HK-2 (cell line): ENCODE data around the gene TOB2.
"Not testable (repeated sequence)": the region's sequence is repeated elsewhere in the genome, so short reads cannot be mapped to it uniquely, and the experiment has no call there.

ENCODE experiments used
- DNase-seq: peaks from one replicate; pipeline ENCODE4 v3.0.0-alpha.2; 2018; ENCODE audit not compliant: unreplicated experiment

TOB2 gene

DNA sequence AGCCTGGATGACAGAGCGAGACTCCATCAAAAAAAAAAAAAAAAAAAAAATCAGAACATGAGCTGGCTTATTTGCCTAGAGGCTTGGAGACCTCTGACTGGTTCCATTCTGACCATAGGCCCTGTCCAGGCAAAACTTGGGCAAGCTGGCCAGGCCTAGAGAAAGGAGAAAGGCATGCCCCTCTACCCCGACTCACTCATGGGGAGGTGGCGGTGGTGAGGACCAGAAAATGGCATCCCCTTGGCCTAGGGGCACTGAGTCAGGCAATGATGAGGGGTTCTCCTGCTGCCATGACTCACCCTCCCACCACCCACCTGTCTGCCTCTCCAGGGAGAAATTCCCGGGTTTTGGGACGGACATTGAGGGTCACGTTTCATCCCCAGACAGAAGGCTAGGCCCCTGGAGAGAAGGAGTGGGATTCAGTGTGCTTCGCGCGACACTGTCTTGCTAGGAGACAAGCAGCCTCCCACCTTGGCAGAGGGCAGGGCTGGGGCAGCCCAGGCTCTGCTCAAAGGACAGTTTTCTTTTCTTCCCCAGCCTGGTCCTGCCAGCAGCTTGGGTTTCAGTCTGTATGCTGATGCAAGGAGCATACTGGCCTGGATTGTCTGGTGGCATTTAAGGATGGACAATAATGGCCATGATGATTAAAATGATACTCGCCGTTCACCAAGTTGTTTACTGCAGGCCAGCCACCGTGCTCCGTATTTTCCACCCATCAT lies 17.2 kb downstream of the TOB2 start:
- no peak for DNase-seq

DNA sequence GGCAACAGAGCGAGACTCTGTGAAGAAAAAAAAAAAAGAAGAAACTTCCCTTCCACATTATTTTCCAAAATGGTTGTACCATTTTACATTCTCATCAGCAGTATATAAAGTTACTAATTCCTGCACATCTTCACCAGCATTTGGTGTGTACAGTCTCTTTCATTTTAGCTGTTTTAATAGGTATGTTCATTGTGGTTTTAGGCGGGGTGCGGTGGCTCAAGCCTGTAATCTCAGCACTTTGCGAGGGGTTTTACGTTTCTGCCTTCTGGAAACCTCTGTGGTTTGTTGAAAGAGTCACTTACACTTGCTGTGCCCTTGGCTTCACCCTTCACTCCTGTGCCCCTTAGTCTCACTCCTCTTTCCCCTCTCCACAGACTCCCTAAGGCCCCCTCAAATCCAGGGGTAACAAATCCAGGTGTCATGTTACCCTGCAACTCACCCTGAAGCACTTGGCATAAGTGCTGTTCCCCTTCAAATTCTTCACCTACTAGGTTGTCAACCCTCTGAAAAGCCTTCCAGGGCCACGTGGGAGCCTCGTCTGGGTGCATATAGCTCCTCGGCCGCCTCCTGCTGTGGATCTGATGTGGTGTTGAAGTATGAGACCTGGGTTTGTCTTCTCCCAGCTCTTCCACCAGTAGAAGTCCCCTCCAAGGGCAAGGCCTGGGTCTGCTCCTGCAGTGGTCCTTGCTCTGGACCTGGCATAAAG lies 20.8 kb downstream of the TOB2 start:
- no peak for DNase-seq

DNA sequence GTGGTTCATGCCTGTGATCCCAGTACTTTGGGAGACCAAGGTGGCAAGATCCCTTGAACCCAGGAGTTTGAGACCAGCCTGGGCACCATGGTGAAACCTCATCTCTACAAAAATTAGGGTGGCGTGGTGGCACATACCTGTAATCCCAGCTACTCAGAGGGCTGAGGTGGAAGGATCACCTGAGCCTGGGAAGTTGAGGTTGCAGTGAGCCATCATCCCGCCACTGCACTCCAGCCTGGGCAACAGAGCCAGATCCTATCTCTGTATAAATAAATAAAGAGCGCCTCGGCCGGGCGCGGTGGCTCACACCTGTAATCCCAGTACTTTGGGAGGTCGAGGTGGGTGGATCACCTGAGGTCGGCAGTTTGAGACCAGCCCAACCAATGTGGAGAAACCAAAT lies 27.9 kb downstream of the TOB2 start:
- DNase-seq: no peak

- no peak for DNase-seq
Observed at GRCh38 chr22:41417622-41418390, 28.8 kb downstream of the TOB2 start.

DNA sequence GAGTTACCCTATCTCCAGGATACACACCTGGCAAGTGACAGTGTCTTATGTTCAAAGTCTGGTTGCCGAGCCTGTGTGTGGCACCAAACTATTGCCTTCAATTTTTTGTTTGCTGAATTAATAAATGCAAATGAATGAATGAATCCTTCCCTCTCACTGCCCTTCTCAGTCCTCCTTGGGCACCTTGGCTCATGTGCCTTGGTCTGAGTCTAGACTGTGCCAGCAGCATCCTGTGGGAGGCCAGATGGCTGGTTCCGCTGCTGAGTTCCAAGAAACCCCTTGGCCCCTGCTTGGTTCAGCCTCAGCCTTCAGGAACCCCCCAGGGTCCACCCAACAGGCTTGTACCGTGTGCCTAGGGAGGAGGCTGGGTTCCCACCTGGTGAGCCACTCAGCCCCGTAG lies 31.0 kb downstream of the TOB2 start:
- DNase-seq: no peak

DNA sequence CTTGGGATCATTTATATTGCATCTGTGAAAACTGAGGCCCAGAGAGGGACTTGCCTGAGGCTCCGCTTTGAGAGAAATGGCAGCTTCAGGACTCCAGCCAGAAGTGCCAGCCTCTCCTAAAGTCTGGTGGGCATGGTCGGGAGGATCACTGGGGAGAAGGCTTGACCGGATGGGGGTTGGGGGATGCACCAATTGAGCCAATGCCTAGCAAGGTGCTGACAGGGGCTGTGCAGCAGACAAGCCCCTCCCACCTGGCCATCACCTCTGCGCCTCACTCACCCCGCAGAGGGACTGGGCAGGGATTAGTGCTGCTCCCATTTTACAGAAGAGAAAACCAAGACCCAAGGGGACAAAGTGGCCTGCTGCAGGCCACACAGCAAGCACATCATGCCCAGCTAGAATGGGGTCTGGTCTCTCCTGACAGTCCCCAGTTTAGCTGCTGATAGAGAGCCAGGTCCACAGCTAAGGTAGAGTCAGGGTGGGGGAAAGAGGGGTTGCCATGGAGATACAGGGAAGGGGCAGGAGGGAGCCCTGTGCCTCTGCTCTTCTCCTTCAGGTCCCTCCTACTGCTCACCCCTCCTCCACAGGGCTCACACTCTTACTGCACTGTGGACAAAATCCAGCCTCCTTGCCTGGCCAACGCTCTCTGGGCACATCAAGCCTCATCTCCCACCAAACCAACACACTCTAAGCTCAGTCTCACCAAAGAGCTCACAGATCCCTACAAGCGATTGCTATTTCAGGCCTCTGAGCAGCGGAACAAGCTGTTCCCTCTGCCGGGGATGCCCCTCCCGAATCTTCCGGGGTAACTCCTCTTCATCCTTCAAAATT lies 35.4 kb downstream of the TOB2 start:
- no peak for DNase-seq

GRCh38 chr22:41410311-41410751 lies 36.3 kb downstream of the TOB2 start:
- no peak for DNase-seq

DNA sequence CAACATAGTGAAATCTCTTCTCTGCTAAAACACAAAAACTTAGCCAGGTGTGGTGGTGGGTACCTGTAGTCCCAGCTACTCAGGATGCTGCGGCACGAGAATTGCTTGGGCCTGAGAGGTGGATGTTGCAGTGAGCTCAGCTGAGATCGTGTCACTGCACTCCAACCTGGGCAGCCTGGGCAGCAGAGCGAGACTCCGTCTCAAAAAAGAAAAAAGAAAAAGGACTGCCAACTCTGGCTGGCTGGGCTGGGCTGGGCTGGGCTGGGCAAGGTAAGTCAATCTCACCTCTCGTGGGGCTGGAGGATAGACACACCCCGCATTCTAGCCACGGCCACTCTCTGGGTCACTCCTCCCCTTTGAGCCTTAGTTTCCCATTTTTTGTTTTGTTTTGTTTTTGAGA lies 37.9 kb downstream of the TOB2 start:
- no peak for DNase-seq

DNA sequence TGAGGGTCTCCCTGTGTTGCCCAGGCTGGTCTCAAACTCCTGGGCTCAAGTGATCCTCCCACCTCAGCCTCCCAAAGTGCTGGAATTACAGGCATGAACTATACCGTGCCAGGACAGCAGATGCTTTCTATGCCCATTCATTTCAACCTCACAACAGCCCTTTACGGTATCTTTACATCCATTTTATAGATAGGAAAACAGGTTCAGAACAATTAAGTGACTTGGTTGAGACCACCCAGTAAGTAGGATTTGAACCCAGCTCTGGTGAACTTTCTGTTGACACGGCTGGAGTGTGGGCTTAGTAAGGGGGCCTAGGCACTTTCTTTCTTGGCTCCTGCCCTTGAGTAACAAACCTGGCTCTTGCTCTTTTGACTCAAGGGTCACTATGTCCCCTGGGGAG lies 39.2 kb downstream of the TOB2 start:
- DNase-seq: no peak

DNA sequence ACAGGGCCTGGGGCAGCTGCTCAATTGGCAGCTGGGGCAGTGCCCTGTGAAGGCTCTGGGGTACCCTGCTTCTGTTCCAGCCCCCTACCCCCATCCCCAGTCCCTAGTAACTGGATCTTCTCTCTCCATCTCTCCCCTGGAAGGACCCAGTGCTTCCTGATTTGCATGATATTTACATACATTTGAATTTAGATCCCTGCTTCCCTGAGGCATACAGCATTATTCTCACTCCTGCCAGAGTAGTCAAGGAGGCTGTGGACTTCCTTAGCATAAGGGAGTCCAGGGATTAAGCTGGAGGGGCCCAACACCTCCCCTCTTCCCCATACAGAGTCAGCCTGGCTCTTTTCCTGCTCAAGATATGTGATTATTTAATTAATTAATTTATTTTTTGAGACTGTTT lies 40.2 kb downstream of the TOB2 start:
- no peak for DNase-seq

DNA sequence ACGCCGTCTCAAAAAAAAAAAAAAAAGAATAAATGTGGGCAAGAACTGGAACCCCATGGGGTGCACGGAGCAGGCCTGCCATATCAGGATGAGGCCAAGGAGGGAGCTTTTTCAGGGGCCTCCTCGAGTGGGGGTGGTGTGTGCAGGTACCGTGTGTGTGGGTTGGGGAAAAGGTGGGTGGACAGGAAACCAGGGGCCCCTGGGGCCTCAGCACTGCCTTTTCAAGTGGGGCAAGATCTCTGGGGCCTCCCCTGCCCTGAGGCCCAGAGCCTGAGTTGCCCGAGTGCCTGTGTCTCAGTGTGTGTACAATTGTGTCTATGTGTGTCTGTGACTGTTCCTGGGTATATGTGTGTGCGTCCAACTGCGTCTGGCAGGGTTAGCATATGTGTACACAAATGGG lies 41.0 kb downstream of the TOB2 start:
- no peak for DNase-seq

DNA sequence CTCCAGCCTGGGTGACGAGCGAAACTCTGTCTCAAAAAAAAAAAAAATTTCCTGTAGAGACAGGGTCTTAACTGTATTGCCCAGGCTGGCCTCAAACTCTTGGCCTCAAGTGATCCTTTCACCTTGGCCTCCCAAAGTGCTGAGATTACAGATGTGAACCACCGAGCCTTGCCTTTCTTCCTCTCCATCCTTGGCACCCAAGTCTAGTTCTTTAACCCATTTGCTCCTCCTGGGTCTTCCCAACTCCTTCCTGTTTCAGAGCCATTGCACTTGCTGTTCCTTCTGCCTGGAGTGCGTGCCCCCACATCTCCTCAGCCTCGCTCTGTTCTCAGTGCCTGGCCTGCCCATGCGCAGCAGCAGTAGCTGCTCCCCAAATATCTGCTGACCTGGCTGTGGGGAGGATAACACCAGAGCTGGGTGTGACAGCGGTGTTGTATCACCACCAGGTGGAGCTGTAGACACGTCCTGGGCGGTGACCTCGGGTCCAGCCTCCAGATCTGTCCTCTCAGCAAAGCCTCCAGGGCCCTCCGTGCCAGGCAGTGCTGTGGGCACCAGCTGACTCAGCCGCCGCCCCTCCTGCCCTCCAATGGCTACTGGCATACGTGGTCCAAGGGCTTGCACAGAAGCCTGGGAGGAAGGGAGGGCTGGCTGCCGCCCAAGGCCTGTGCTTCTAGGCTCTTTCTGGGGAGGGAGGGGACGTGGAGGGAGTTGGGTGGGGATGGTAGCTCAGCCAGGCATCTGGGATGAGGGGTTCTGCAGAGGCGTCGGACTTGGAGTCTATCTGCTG lies 42.9 kb downstream of the TOB2 start:
- DNase-seq: peak; percentile 87

GRCh38 chr22:41402851-41403250 lies 43.8 kb downstream of the TOB2 start:
- DNase-seq: not testable (repeated sequence)

DNA sequence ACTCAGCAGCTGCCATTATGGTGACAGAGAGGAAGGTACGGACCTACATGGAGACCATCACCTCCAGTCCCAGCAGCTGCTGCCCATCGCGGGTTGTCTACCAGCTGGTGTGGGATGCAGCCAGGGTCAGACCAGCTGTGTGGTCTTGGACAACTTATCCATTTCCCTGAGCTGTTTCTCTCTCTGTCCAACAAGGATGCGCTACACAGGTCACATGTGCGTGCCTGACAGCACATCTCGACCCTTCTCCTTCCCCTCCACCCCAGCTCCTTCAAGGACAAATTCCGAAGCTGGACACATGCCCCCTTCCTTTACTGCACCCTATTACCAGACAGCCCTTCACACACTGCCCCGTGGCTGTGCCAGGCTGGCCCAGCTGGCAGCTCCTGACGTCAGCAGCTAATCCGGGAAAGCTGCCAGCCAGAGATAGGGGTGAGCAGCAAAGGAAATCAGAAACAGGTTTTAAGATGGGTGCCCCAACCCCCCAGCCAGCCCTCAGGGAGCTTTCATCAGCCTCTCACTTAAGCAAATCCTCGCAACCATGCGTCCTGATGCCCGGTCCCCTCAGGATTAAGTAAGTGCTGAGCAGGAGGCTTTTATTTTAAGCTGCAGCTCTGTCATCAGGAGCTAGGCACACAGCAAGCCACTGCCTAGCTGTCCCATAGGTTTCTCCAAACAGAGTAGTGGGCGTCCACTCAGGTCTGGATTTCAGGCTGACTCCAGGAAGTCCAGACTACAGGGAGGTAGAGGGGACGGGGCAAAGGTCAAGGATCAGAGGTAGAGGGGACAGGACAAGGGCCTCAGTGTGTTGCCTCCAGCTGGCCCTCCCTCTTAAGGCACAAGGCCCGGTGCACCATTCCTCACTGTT lies 44.6 kb downstream of the TOB2 start:
- peak; percentile 32 for DNase-seq

GRCh38 chr22:41398921-41399320 lies 47.7 kb downstream of the TOB2 start:
- DNase-seq: no peak

DNA sequence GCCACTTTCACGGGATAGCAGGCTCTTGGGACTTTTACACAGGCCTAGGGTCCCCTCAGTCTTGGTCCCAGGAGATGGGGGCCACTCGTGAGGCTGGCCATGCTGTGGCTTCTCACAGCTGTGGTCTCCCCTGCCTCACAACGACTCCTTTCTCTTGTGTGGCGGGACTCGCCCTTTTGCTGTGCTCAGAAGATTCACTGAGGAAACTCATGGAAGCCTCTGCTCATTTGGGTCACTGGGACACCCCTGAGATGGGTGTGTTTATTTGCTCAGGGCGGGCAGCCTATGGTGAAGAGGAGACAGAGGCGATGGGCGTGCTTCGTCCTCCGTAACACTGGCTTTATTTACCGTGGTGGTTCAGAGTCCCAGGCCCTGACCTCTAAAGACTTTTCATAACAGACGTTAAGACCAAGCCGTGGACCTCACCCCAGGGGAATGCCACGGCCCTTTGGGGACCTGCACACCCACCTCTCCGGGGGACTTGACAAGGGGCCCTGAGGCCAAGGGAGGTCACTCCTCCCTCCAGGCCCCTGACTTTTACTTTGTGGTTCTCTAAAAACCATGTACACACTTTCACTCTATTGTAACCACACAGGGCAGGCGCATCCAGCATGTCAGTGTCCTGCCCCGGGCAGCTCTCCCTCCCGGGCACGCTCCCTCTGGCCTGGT lies 49.3 kb downstream of the TOB2 start:
- DNase-seq: no peak

- DNase-seq: no peak
Observed at GRCh38 chr22:41395531-41396240, 50.9 kb downstream of the TOB2 start.

DNA sequence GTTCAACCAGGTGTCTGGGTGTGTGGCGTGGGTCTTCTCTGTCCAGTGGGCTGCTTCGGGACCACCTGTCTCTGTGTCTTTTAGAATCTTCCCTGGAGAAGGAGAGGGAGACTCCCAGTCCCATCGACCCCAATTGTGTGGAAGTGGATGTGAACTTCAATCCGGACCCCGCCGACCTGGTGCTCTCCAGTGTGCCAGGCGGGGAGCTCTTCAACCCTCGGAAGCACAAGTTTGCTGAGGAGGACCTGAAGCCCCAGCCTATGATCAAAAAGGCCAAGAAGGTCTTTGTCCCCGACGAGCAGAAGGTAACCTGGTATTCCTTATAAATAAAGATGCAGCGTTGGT lies 52.6 kb downstream of the TOB2 start:
- no peak for DNase-seq

DNA sequence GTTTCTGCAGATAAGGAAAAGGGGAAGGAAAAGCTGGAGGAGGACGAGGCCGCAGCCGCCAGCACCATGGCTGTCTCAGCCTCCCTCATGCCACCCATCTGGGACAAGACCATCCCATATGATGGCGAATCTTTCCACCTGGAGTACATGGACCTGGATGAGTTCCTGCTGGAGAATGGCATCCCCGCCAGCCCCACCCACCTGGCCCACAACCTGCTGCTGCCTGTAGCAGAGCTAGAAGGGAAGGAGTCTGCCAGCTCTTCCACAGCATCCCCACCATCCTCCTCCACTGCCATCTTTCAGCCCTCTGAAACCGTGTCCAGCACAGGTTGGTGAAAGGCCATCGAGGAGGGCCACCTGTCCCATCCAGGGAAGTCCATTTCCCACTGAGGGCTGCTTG lies 59.3 kb downstream of the TOB2 start:
- DNase-seq: no peak
